Astrocyte (in vitro differentiated cells and primary cell): ENCODE data around the gene DNPH1. TPM values are rescaled to one million over a fixed set of nuclear protein-coding genes. Genes with fewer than 3 reads are reported as not detected.

Experiments used
- DNase-seq: peaks from one replicate; pipeline ENCODE4 v3.0.0-alpha.2; 2010; ENCODE audit warnings: low read depth
- FAIRE-seq: peaks from 2 replicates; lab custom pipeline; 2011; peaks lifted over from hg19 to GRCh38; lab: Jason Lieb, UNC
- H2AFZ ChIP-seq: 2 replicates; pipeline ENCODE4 v1.6.0; 2012; ENCODE audit warnings: low read depth, low read length, inconsistent platforms
- H3K27ac ChIP-seq: 2 replicates; pipeline ENCODE4 v1.5.1; 2011; ENCODE audit warnings: low read depth, low read length, inconsistent platforms
- H3K27me3 ChIP-seq: 2 replicates; pipeline ENCODE4 v1.6.0; 2011; ENCODE audit warnings: low read length, inconsistent platforms; ENCODE audit not compliant: insufficient read depth
- H3K36me3 ChIP-seq: 2 replicates; pipeline ENCODE4 v1.5.1; 2011; ENCODE audit warnings: low read length, inconsistent platforms; ENCODE audit not compliant: insufficient read depth
- H3K4me1 ChIP-seq: 2 replicates; pipeline ENCODE4 v1.5.1; 2011; ENCODE audit warnings: low read length, inconsistent platforms; ENCODE audit not compliant: insufficient read depth
- H3K4me2 ChIP-seq: 2 replicates; pipeline ENCODE4 v1.6.0; 2012; ENCODE audit warnings: low read length, inconsistent platforms
- H3K4me3 ChIP-seq: 2 replicates; pipeline ENCODE4 v1.5.1; 2011; ENCODE audit warnings: low read depth, mild to moderate bottlenecking, low read length, inconsistent platforms; ENCODE audit not compliant: insufficient read depth
- H3K79me2 ChIP-seq: 2 replicates; pipeline ENCODE4 v1.6.0; 2012; ENCODE audit warnings: mild to moderate bottlenecking, low read length, inconsistent platforms; ENCODE audit not compliant: insufficient read depth
- H3K9ac ChIP-seq: 2 replicates; pipeline ENCODE4 v1.6.0; 2012; ENCODE audit warnings: mild to moderate bottlenecking, low read length, inconsistent platforms
- H3K9me3 ChIP-seq: 2 replicates; pipeline ENCODE4 v1.5.1; 2012; ENCODE audit warnings: low read depth, mild to moderate bottlenecking, low read length, inconsistent platforms; ENCODE audit not compliant: insufficient read depth
- H4K20me1 ChIP-seq: 2 replicates; pipeline ENCODE4 v1.6.0; 2012; ENCODE audit warnings: low read length, inconsistent platforms; ENCODE audit not compliant: insufficient read depth
- H3K27ac Mint-ChIP-seq: one replicate; pipeline ENCODE4 v1.8.0; 2021; ENCODE audit warnings: mild to moderate bottlenecking, mixed read lengths; ENCODE audit not compliant: unreplicated experiment
- H3K27me3 Mint-ChIP-seq: one replicate; pipeline ENCODE4 v1.8.0; 2021; ENCODE audit warnings: low read depth, mixed read lengths; ENCODE audit not compliant: unreplicated experiment
- H3K36me3 Mint-ChIP-seq: one replicate; pipeline ENCODE4 v1.8.0; 2021; ENCODE audit warnings: low read depth, mixed read lengths; ENCODE audit not compliant: unreplicated experiment
- H3K4me1 Mint-ChIP-seq: one replicate; pipeline ENCODE4 v1.8.0; 2021; ENCODE audit warnings: low read depth, mixed read lengths; ENCODE audit not compliant: unreplicated experiment
- H3K4me3 Mint-ChIP-seq: one replicate; pipeline ENCODE4 v1.8.0; 2021; ENCODE audit warnings: mild to moderate bottlenecking, moderate library complexity, mixed read lengths; ENCODE audit not compliant: unreplicated experiment
- H3K9me3 Mint-ChIP-seq: one replicate; pipeline ENCODE4 v1.8.0; 2021; ENCODE audit warnings: mild to moderate bottlenecking, mixed read lengths; ENCODE audit not compliant: unreplicated experiment
- EZH2 ChIP-seq: IDR thresholded peaks from 2 replicates; pipeline ENCODE4 v1.6.1; 2012; ENCODE audit warnings: mild to moderate bottlenecking, low read length, inconsistent platforms; ENCODE audit not compliant: insufficient read depth
- total RNA-seq: library from RNA; stranded (reverse); gene quantifications from 2 replicates; pipeline ENCODE4 v1.2.1, GENCODE V29; 2021
- TF ChIP-seq, protein P1 (sequence below): IDR thresholded peaks from 2 replicates; pipeline ENCODE4 v1.5.1; 2011; ENCODE audit warnings: low read depth, mild to moderate bottlenecking, inconsistent platforms, low read length, moderate library complexity; ENCODE audit not compliant: insufficient read depth

The DNPH1 gene
- total RNA-seq, 1 donor from 2014 or later: 15.1 TPM

DNA sequence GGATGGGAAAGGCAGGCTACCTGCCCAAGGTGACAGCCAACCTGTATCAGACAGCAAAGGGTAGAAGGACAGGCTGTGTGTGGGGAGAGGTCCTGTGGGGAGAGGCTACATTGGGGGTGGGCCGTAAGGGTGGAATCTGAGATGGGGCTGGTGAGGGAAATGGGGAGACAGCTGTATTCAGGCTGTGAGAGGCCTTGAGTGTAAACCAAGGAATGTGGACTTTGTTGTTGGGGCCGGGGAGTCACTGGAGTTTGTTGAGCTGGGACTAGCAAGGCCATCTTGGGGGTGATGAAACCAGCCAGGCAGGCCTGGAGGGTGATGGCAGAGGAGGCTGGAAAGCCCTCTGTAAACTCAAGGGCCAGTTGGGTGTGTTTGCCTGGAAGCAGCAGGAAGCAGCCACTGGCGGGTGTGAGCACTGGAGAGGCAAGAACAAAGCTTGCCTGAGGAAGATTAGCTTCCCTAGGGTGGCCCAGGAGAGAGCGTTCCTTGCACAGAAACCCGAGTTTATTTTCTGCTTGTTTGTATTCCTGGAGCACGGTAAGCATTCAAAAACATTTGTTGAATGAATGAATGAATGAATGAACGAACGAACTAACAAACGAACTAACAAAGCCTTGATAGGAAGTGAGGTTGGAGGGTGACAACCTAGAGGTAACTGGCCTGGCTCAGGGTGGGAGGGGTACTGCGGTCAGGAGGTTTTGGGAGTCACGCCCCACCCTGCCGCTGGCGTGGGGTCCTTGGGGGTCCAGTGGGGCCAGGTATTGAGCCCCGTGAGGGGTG is 32.9 kb upstream of the DNPH1 start:
- H3K27me3 Mint-ChIP-seq: peaks cover 42% of the 10 kb centered on the region
- H3K79me2 ChIP-seq: no peaks in the 10 kb centered on the region
- no peak overlapping the region for H2AFZ ChIP-seq

DNA sequence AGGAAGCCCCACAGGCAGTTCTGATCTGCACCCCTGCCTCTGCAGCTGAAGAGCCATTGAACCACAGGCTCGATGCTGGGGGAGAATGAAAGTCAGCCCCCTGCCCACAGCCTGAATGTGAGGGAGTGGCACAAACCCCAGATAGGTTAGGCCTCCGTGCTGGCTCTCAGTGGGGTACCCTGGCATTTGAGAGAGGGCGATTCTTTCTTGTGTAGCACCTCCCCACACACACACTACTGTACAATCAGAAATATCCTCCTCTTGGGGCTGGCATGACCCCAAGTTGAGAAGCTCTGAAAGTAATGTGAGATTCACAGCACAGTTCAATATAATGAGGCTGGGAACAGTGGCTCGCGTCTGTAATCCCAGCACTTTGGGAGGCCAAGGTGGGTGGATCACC is 31.9 kb upstream of the DNPH1 start:
- H3K4me1 ChIP-seq: no peaks in the 10 kb centered on the region
- H3K27ac Mint-ChIP-seq: no peak overlapping the region
- TF ChIP-seq EZH2: no peak
- TF ChIP-seq, protein P1, sequence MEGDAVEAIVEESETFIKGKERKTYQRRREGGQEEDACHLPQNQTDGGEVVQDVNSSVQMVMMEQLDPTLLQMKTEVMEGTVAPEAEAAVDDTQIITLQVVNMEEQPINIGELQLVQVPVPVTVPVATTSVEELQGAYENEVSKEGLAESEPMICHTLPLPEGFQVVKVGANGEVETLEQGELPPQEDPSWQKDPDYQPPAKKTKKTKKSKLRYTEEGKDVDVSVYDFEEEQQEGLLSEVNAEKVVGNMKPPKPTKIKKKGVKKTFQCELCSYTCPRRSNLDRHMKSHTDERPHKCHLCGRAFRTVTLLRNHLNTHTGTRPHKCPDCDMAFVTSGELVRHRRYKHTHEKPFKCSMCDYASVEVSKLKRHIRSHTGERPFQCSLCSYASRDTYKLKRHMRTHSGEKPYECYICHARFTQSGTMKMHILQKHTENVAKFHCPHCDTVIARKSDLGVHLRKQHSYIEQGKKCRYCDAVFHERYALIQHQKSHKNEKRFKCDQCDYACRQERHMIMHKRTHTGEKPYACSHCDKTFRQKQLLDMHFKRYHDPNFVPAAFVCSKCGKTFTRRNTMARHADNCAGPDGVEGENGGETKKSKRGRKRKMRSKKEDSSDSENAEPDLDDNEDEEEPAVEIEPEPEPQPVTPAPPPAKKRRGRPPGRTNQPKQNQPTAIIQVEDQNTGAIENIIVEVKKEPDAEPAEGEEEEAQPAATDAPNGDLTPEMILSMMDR: no peak
- H3K4me3 Mint-ChIP-seq: no peak overlapping the region
- H3K9me3 ChIP-seq: no peaks in the 10 kb centered on the region
- H3K9me3 Mint-ChIP-seq: peaks cover 3% of the 10 kb centered on the region
- peaks cover 1% of the 10 kb centered on the region for H3K4me1 Mint-ChIP-seq
- H2AFZ ChIP-seq: no peak overlapping the region
- no peaks in the 10 kb centered on the region for H3K36me3 Mint-ChIP-seq
- peaks cover 7% of the 10 kb centered on the region for H3K27me3 ChIP-seq
- no peak overlapping the region for H3K9ac ChIP-seq
- peaks cover 42% of the 10 kb centered on the region for H3K27me3 Mint-ChIP-seq
- no peak overlapping the region for H3K4me3 ChIP-seq
- no peaks in the 10 kb centered on the region for H4K20me1 ChIP-seq
- no peak for FAIRE-seq
- H3K27ac ChIP-seq: no peak overlapping the region
- no peak for DNase-seq
- no peaks in the 10 kb centered on the region for H3K79me2 ChIP-seq
- H3K36me3 ChIP-seq: no peaks in the 10 kb centered on the region
- no peak overlapping the region for H3K4me2 ChIP-seq

More for the DNA sequence above, 32.9 kb upstream of the DNPH1 start:
- DNase-seq (no peak), FAIRE-seq (no peak)
- Histone ChIP-seq H3K4me2 (no peak overlapping the region), H3K4me1 (no peaks in the 10 kb centered on the region), H3K9ac (no peak overlapping the region), H3K27ac (no peak overlapping the region), H3K4me3 (no peak overlapping the region), H3K9me3 (no peaks in the 10 kb centered on the region), H4K20me1 (no peaks in the 10 kb centered on the region), H3K27me3 (peaks cover 3% of the 10 kb centered on the region), H3K36me3 (no peaks in the 10 kb centered on the region)
- no peak overlapping the region for H3K4me3 Mint-ChIP-seq
- H3K27ac Mint-ChIP-seq: no peak overlapping the region
- TF ChIP-seq, protein P1: no peak
- TF ChIP-seq EZH2: no peak
- H3K36me3 Mint-ChIP-seq: no peaks in the 10 kb centered on the region
- H3K9me3 Mint-ChIP-seq: peaks cover 3% of the 10 kb centered on the region
- peaks cover 1% of the 10 kb centered on the region for H3K4me1 Mint-ChIP-seq

DNA sequence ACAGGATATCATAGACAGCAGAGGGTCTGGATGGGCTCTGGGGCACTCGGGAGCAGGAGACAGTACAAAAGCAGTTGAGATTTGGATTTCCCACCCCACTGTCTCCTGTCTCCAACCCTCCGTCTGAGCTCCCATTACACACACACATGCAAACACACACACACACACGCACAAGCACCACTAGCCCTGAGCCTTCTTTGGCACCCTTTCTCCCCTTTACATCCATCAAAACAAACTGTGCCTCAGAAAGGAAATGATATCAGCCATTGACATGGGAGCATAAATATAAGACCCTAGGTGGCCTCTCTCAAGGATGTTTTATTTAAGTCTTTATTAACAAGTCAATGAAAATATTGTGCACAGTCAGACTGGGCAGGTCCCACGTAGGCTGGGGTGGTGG is 31.5 kb upstream of the DNPH1 start:
- Histone ChIP-seq H3K4me3 (no peak overlapping the region), H3K9ac (no peak overlapping the region), H3K4me1 (no peaks in the 10 kb centered on the region), H2AFZ (no peak overlapping the region), H3K4me2 (no peak overlapping the region), H3K9me3 (no peaks in the 10 kb centered on the region), H3K27ac (no peak overlapping the region), H3K27me3 (peaks cover 3% of the 10 kb centered on the region), H3K79me2 (no peaks in the 10 kb centered on the region), H3K36me3 (no peaks in the 10 kb centered on the region), H4K20me1 (no peaks in the 10 kb centered on the region)
- Mint-ChIP-seq H3K9me3 (peaks cover 3% of the 10 kb centered on the region), H3K4me1 (peaks cover 1% of the 10 kb centered on the region), H3K36me3 (no peaks in the 10 kb centered on the region), H3K27me3 (peaks cover 42% of the 10 kb centered on the region), H3K4me3 (no peak overlapping the region), H3K27ac (no peak overlapping the region)
- no peak for DNase-seq
- TF ChIP-seq EZH2: no peak
- TF ChIP-seq, protein P1: no peak
- FAIRE-seq: no peak
